HL-60 (cell line): Measurements from ENCODE around the gene ERC2.

Source experiments
- DNase-seq, 2 experiments: peaks; one replicate each; pipeline ENCODE4 v3.0.0-alpha.2; 2010 to 2020; ENCODE audit warnings: low read depth in 1 of 2, low spot score in 1 of 2
- H3K27ac ChIP-seq: fragments of 250-450 bp; sonication (Bioruptor Pico); replicated peaks from 2 replicates; pipeline ENCODE4 v1.5.1; 2020; ENCODE audit warnings: mild to moderate bottlenecking, moderate library complexity
- H3K27me3 ChIP-seq: fragments of 250-450 bp; sonication (Bioruptor Pico); 2 replicates; pipeline ENCODE4 v1.5.1; 2021; ENCODE audit warnings: mild to moderate bottlenecking, moderate library complexity; ENCODE audit not compliant: insufficient read depth, poor library complexity, severe bottlenecking
- H3K4me3 ChIP-seq: replicated peaks from 2 replicates; pipeline ENCODE4 v1.5.1; 2011; ENCODE audit warnings: mild to moderate bottlenecking, control low read depth, low read length; ENCODE audit not compliant: insufficient read depth
- CTCF ChIP-seq: IDR thresholded peaks from one replicate; pipeline ENCODE4 v1.5.1; 2011; ENCODE audit warnings: low read length, control low read depth, inconsistent platforms; ENCODE audit not compliant: insufficient read depth
- GABPA ChIP-seq: IDR thresholded peaks from 2 replicates; pipeline ENCODE4 v1.6.1; 2012; ENCODE audit warnings: low read depth
- POLR2AphosphoS5 ChIP-seq: IDR thresholded peaks from 2 replicates; pipeline ENCODE4 v1.6.1; 2012; ENCODE audit warnings: low read depth
- SPI1 ChIP-seq: IDR thresholded peaks from 2 replicates; pipeline ENCODE4 v1.6.1; 2012; ENCODE audit warnings: low read depth, mild to moderate bottlenecking, borderline replicate concordance
- TF ChIP-seq, protein P1 (sequence below): IDR thresholded peaks from 2 replicates; pipeline ENCODE4 v1.6.1; 2012; ENCODE audit warnings: low read depth; ENCODE audit not compliant: insufficient replicate concordance

The ERC2 gene

DNA sequence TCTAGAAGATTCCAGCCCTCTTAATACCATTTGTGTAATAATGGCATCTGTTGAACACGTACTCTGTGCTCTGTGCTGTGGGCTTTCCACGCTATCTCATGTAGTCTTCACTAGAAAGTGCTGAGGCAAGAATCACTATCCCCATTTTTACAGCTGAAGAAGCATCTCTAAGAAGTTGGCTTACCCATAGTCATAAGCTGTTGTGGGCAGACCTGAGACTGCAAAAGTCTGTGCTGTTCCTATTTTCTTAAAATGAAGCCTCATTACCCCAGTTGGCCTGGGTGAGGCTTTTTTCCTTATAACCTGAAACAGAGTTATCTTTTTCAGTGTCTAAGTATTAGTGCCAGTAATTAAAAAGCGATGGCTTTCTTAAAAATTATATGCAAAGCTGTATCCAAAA, 58.5 kb downstream of the ERC2 start:
- no peak for DNase-seq
- H3K27ac ChIP-seq: no peak overlapping the region
- H3K27me3 ChIP-seq: no peaks in the 10 kb centered on the region
- H3K4me3 ChIP-seq: no peak overlapping the region
- TF ChIP-seq GABPA (no peak), CTCF (no peak), SPI1 (no peak), POLR2AphosphoS5 (no peak)
- TF ChIP-seq, protein P1, sequence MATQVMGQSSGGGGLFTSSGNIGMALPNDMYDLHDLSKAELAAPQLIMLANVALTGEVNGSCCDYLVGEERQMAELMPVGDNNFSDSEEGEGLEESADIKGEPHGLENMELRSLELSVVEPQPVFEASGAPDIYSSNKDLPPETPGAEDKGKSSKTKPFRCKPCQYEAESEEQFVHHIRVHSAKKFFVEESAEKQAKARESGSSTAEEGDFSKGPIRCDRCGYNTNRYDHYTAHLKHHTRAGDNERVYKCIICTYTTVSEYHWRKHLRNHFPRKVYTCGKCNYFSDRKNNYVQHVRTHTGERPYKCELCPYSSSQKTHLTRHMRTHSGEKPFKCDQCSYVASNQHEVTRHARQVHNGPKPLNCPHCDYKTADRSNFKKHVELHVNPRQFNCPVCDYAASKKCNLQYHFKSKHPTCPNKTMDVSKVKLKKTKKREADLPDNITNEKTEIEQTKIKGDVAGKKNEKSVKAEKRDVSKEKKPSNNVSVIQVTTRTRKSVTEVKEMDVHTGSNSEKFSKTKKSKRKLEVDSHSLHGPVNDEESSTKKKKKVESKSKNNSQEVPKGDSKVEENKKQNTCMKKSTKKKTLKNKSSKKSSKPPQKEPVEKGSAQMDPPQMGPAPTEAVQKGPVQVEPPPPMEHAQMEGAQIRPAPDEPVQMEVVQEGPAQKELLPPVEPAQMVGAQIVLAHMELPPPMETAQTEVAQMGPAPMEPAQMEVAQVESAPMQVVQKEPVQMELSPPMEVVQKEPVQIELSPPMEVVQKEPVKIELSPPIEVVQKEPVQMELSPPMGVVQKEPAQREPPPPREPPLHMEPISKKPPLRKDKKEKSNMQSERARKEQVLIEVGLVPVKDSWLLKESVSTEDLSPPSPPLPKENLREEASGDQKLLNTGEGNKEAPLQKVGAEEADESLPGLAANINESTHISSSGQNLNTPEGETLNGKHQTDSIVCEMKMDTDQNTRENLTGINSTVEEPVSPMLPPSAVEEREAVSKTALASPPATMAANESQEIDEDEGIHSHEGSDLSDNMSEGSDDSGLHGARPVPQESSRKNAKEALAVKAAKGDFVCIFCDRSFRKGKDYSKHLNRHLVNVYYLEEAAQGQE: no peak

DNA sequence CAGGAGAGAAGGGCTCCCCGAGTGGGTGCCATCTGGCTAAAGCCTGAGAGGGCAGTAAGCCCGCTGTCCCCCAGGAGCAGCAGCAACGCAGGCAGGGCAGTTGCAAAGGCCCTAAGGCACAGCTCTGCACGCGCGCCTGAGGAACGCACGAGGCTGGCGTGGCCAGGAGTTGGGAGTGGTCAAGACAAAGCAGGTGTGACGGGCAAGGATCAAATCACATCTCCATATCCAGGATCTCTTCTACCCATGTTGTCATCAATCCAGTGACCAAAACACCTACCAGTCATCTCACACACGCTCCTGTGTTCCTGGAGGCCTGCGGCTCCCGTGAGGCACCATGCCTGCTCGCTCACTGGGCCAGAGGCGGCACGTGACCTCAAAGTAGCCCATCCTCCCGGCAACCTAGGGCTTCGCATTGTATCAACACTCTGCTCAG, 59.5 kb downstream of the ERC2 start:
- TF ChIP-seq CTCF (no peak), POLR2AphosphoS5 (no peak), GABPA (no peak), SPI1 (no peak)
- TF ChIP-seq, protein P1: no peak
- no peak for DNase-seq
- Histone ChIP-seq H3K27me3 (no peaks in the 10 kb centered on the region), H3K4me3 (no peak overlapping the region), H3K27ac (no peak overlapping the region)

GRCh38 chr3:56406826-56407515, 61.3 kb downstream of the ERC2 start:
- Histone ChIP-seq H3K4me3 (no peak overlapping the region), H3K27ac (no peak overlapping the region), H3K27me3 (no peaks in the 10 kb centered on the region)
- no peak for DNase-seq
- TF ChIP-seq POLR2AphosphoS5 (no peak), SPI1 (no peak), GABPA (no peak), CTCF (no peak)
- TF ChIP-seq, protein P1: no peak
